HG03066 (cell line): ENCODE data around the gene EEPD1.

Source experiments
- ATAC-seq: cut with Tn5 transposase; IDR thresholded peaks from one replicate; pipeline ENCODE4 v1.9.1; 2021; ENCODE audit warnings: low read depth; ENCODE audit not compliant: unreplicated experiment

EEPD1 gene

DNA sequence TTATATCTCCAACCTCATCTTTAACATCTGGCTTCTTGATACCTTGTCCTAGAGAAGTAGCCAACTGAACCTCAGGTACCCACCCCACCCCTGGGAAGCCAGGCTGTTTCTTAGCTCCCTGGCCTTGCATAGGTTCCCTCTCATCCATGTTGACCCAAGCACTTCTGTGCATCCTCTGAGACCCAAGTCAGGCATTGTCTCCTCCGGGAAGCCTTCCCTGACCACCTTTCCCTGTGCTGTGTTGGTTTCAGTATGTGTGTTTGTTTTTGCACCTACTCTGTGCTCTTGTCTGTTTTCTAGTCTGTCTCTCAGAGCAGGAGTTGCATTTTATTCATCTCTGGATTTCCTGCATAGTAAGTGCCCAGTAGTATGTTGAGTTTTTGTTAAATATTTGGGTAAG, 143.2 kb downstream of the EEPD1 start:
- no peak for ATAC-seq

DNA sequence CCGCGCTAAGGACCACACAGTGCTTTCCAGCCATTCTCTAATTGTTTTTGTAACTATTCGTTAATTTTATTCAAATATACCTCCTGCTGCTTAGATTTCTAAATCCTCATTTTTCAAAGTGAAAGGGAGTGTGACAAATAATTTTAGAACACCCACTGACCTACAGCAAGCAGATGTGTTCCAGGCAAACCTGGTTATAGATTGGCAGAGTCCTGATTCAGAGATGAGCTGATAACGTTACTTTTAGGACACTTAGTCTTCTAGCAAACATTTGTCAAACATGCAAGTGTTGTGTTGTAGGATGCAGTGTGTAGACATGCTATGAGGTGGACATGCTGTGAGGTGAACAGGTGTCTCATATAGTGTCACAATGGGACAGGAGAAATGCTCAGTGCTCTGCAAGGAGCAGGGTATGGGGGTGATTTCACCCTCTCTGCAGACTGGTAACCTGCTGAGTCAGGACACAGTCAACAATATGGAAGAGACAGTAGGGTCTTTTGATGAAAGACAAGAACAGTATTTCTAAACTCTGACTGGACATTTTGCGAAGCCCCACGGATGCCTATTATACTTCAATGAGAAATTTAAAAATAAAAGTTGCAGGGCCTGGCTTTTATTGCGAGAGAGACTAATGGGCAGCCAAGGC, 144.4 kb downstream of the EEPD1 start:
- no peak for ATAC-seq

GRCh38 chr7:36298106-36298505, 145.1 kb downstream of the EEPD1 start:
- no peak for ATAC-seq

DNA sequence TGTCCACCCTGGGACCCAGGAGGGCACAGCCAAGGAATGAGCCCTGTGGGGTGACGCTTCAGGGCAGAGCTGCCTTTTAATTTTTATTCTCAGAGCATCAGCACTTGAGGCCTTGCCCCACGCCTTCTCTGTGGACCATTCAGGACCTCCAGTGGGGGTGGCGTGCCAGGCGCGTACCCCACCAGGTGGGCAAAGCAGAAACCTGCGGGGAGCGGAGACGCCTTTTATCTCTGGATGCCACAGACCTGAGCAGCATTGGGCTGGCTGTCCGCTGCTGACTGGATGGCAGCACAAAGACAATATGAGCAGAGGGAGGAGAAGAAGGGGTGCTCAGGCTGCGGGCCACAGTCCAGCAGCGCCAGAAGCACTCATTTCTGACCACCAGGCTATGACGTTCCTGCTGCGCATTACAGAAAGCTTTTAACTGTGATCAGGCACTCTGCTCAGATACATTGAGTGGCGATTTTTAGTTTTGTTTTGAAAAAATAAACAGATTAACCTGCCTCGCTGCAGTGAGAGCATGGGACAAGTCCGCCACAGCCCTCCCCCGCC, 146.2 kb downstream of the EEPD1 start:
- ATAC-seq = no peak

- no peak for ATAC-seq
Observed at GRCh38 chr7:36299823-36300341, 146.8 kb downstream of the EEPD1 start.

DNA sequence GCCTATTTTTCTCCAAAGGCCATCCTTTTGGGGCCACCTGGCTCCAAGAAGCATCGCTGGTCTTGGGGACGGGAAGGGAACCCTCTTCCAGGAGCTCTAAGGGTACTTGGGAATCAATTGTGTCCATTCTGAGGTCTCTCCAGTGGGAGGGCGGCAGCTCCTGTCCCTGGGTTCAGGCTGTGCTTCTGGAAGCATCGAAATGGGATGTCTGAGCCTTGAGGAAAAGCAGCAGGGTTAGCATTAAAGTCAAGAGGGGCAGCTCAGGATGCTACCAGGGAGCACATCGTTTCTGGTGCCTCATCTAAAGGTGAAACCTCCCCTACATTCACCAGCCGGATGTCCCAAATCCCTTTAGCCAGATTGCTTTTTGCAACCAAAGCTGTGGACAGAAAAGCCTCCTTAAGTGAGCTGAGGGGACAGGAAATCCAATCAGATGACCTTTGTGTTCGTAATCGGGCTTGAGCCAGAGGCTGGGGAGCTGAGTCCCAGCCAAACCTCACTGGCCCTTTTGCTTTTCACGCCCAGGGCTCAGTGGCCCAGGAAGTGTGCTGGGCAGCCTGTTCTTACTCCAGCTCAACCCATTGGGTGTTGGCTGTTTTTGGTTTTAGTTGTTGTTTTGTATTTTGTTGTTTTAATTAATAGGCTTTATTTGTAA, 147.8 kb downstream of the EEPD1 start:
- ATAC-seq = no peak

- ATAC-seq = no peak
Observed at GRCh38 chr7:36301914-36302771, 149.1 kb downstream of the EEPD1 start.

DNA sequence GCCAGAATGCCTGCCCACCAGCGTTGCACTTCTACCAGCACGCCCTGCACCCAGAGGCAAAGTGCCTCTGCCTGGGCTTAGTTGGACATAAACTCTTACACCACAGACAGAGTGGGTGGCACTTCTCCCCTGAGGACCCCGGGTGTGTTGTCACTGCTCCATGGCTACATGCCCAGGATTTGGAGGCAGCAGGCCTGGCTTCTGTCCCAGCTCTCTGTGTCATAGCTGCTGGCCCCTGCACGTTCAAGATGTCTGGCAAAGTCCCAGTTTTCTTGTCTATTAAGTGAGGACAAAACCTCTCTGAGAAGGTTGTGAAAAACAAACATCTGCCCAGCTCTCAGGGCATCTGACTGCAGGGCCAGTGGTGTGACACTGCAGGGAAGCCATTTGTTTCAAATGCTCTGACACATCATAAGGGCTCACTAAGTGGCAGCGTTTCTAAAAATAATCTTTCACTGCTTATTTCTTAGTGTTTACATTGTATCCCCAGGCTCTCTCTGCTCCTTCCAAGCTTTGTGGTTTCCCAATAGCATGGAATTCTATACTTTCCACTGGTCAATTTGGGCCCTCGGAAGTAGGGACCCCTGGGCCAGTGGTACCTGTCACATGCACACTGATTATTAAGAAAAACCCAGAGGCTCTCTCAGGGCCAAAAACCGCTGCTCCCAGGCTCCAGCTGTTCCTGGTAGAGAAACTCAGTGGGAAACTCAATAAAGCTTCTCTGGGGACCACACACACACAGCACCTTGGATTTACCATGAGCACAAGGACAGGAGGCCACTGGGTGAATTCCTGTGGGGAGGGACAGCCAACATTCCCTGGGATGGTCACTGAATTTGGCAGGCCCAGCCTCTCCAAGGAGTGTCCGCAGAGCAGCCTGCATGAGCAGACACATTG, 150.4 kb downstream of the EEPD1 start:
- ATAC-seq = no peak

GRCh38 chr7:36304099-36304425, 151.0 kb downstream of the EEPD1 start:
- ATAC-seq = no peak

DNA sequence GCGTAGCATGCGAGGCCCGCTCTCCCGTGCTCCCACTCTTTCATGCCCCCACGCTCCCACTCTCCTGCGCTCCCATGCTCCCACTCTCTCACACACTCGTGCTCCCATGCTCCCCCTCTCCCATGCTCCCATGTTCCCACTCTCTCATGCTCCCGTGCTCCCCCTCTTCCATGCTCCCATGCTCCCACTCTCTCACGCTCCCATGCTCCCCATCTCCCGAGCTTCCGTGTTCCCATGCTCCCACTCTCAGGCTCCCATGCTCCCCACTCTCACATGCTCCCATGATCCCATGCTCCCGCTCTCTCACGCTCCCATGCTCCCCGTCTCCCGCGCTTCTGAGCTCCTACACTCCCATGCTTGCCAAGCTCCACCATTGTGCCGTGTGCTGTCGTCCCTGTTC, 152.2 kb downstream of the EEPD1 start:
- ATAC-seq = no peak

DNA sequence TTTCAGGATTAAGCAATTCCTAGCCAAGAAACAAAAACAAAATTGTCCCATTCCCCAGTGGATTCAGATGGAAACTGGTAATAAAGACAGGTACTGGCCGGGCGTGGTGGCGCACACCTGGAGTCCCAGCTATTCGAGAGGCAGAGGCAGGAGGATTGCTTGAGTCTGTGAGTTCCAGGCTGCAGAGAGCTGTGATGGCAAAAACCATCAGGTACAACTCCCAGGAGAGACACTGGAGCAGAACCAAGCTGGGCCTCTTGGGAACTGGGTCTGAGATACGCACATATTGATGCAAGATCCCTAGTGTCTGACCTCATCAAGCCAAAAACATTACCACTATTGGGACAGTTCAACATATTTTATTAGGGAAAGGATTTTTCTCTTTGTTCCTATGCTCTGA, 152.6 kb downstream of the EEPD1 start:
- ATAC-seq = no peak

GRCh38 chr7:36306222-36306621, 153.2 kb downstream of the EEPD1 start:
- ATAC-seq = no peak

GRCh38 chr7:36306722-36307121, 153.7 kb downstream of the EEPD1 start:
- no peak for ATAC-seq

- no peak for ATAC-seq
Observed at GRCh38 chr7:36308031-36308430, 155.0 kb downstream of the EEPD1 start.

DNA sequence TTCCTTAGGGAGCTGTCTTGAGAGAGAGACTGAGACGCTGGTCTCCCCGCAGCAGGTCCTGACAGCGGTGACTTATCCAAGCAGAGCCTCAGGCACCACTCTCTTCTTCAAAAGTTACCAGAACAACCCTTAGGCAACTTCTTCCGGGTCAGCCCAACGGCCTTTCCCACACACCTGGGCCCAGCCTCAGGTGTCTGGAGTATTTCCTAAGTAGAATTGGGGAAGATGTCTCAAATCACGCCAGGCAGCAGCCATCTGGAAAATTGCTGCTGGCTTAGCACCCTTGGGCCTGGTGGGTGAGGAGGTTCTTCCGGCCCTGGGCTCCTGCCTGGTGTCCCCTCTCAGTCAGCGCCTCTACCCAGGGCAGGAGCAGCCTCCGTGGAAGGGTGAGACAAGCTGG, 156.2 kb downstream of the EEPD1 start:
- no peak for ATAC-seq

GRCh38 chr7:36309716-36310115, 156.7 kb downstream of the EEPD1 start:
- no peak for ATAC-seq

GRCh38 chr7:36310897-36311296, 157.8 kb downstream of the EEPD1 start:
- no peak for ATAC-seq

- ATAC-seq = no peak
Observed at GRCh38 chr7:36311539-36311938, 158.5 kb downstream of the EEPD1 start.

GRCh38 chr7:36312064-36312914, 159.2 kb downstream of the EEPD1 start:
- no peak for ATAC-seq
